Right kidney (tissue), 1 donor: ENCODE data around the gene CWC27.
A peak's percentile ranks its signal among the peaks of the same experiment; 100 is the strongest.

Source experiments
- DNase-seq: peaks from one replicate; pipeline ENCODE4 v3.0.0-alpha.2; 2016

CWC27 gene

DNA sequence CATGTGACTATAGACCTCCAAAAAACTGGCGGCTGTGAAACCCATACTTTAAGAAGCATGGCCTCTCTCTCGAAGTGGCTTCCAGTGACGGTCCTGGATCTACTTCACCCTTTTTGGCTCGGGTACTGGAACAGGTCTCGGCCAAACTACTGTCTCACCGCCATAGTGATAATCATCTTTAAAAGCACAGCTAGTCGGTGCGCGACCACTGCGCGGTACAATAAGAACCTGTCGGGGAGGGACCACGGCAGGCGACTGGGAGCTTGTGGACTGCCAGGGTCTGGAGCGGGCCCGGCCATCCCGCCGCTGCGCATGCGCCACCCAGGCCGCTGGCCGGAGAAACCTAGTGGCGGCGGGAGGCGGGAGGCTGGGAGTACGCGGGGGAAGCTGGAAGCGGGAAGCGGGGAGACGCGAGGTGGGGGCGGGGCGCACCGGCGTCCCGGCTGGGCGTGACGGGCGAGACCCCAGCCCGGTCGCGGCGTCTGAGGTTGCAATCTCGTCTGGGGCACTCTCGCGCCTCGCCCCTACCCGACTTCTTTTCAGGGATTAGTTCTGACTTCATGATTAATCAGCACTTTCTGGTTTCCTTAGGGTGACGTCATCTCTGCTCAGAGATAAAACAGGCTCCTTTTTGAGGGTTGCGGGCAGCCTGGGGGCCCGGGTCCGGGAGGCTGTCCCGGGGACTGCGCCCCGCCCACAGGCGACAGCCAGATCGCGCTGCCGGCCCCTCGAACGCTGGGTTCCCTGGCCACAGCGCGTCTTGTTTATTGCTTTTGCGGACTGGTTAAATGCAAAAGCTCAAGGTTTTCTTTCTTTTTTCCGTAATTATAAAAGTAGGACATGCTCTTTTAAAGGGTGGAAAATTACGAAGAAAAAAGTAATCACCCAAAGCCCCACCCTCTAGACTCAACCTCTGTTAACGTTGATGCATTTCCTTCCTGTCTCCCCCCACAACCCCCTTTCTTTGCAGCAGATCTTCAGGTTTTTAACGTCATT is 266.8 kb downstream of the CWC27 start:
- DNase-seq = peak; percentile 97

DNA sequence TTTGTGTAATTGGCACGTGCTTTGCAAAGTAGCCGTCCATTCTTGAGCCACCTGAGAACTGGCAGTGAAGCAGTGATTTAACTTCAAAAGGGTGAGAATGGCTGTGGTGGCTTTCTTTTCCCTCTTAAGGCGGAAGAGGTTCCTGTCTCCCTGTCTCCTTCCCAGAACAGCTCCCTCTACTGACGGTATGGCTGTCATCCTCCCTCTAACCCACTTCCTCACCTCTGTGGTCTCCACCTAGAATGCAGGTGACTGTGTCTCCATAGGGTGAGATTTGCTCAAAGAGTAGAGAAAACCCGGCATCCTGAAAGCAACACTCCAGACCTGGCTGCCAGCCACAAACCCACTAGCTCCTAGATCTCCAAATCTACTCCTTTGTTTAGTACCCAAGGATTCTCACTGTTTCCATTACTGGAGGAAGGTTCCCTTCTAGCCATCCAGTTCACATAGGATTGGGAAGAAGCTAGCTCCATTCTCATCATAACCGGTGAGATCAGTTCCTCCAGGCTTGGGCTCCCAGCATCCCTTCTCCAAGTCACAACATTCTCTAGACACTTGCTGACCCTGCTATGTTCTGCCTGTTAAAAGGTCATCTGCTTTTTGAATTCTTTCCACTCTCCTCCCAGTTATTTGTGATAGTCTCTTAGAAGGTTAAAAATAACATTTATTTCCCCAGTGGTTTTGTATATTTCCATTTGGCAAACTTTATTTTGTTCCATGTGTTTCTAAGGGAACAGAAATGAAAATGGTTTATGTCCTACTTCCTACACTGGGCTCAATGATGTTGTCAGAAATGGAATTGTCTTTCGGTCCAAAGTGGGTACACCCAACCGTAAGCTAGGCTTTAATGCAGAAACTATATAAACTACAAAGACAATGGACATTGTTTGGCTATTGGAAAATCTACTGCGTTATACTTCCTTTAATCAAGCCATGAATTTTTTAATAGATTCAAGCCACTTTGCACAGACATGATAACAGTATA is 269.4 kb downstream of the CWC27 start:
- DNase-seq = no peak

DNA sequence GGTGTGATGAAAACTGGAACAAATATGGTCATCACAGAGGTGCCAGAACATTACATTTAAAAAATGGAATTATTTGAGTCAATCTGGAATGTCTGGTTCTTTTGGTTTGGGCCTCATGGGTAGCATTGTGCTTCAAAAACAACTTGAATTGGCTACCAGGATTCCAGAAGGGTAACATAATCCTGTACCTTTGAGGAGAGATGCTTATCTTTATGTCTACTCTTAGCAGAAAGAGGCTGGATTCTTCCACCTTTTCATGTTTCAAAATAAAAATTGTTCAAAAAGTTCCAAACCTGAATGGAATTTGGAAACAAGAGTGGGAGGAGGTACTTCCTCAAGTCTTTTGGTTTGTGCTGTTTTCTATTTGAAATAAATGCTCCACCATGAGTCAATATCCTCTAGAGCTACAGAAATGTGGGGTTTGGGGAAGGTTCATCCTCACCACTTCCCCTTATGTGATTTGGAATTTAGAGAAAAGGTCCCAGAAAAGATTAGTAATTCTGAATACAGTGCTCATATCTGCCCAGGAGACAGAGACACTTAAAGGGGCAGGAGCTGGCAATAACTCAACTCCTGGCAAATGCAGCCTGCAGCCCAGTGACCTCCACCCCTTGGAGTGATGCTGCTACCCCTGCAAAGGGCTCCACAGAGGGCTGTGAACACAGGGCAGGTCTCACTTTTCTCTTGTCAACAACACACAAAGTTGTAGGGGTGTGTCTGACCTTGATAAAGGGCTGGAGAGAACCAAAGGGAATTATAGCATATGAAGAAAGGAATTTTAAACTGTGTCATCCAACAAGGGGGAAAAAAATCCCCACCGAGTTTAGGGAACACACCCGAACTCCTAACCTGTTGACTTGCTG is 272.8 kb downstream of the CWC27 start:
- no peak for DNase-seq

DNA sequence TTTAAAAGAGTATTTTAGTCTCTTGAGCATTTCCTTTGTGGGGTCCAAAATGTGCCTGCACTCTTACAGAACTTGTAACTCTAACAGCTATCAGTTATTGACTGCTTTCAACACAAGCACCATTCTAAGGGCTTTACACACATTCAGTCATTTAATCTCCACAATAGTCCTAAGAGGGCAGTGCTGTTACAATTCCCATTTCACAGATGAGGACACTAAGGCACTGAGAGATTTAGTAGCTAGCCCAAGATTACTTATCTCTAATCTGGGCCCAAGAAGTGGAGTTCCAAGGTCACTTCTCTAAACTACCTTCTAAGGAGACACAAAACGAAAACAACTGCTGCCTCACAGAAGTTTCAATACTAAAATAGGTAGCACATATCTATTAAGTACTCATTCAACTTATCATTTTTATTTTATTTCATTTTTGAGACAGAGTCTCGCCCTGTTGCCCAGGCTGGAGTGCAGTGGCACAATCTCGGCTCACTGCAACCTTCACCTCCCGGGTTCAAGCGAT is 275.2 kb downstream of the CWC27 start:
- DNase-seq = no peak

DNA sequence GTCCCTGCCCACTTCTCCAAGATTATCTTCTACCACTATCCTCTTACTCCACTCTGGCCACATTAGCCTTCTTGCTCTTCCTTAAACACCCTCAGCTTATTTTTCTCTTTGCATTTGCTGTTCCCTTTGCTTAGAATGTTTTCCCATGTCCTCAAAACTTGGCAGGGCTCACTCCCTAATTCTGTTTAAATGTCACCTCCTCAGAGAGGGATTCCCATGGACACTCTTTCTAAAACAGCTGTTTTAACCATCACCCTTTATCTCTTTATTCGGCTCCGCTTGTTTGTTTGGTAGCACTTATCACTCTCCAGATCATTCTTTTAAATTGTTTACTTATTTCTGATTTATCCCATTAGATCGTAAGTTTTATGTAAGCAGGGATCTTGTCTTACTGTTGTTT is 278.5 kb downstream of the CWC27 start:
- DNase-seq = no peak

DNA sequence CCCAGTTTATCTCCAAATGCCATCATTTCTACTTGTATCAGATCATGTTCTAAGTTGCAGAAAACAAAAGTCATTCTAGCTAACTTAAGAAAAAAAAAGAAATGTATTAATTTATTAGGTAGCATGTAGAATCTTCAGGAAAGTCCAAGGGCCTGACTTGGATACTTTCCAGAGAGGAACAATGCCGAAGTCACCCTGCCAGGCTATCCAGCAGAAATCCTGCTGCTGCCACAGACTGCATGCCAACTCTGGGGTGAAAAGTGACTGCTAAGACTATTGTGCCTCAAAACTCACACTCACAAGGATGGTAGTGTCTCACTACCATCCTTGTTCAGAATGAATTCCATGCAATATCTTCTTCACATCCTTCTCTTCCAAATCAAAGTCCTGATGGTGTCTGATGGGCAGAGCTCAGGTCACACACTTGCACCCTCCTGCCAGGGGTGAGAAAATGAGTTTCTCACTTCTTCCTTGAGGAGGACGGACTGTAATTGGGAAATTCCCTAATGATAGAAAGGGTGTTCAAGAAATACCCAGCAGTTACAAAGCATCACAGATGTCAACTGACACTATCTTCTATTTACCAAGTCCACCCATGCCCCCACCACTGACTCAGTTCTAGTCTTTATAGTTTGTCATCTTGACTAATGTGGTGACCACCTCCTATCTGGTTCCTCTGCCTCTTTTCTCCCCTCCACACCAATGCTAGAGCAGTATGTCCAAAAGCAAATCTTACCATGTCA is 279.4 kb downstream of the CWC27 start:
- no peak for DNase-seq

DNA sequence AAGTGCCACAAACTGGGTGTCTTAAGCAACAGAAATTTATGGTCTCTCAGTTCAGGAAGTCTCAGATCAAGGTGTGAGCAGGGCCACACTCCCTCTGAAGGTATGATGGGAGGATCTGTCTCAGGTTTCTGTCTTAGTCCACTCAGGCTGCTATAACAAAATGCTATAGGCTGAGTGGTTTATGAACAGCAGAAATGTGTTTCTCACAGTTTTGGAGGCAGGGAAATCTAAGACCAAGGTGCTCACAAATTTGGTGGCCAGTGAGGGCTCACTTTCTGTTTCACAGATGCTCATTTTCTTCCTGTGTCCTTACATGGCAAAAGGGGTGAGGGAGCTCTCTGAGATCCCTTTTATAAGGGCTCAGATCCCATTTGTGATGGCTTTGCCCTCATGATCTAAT is 281.4 kb downstream of the CWC27 start:
- no peak for DNase-seq

DNA sequence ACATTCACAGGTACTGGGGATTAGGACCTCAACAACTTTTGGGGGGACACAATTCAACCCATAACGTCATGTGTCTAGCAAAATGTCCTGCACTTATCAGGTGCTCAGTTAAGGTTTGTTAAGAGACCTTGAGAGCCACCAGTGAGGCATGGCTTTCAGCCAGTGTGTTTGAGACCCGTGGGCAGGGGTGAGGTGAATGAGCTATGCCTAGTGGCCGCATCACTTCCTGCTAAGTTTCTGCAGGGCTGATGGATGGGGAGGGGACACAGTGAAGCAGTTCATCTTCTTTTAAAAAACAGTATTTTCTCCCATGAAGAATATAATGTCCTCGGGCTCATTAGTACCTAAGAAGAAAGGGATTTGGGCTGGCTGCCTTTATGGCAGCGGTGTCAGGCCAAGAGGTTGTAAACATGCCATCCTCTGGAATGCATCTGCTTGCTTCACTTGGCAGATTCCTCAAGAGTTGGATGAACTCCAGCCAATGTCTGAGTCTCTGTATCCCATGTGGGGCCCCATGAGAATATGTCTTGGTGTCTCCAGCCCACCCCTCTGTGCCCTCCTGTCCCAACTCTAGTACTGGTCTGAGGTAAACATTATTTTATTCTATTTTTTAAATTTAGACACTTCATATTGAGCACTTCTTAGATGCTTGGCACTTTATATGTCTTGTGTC is 282.2 kb downstream of the CWC27 start:
- DNase-seq = no peak

DNA sequence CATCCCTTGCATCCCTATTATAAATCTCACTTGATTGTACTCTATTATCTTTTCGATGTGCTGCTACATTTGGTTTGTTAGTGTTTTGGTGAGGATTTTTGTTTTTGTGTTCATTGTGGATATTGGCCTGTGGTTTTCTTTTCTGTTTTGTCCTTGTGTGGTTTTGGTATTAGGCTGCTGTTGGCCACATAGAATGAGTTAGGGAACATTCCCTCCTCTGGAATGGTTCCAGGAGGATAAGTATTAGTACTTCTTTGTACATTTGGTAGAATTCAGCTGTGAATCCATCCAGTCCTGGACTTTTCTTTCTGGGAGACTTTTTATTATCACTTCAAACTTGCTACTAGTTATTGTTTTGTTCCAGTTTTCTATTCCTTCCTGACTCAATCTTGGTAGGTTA is 287.2 kb downstream of the CWC27 start:
- no peak for DNase-seq

DNA sequence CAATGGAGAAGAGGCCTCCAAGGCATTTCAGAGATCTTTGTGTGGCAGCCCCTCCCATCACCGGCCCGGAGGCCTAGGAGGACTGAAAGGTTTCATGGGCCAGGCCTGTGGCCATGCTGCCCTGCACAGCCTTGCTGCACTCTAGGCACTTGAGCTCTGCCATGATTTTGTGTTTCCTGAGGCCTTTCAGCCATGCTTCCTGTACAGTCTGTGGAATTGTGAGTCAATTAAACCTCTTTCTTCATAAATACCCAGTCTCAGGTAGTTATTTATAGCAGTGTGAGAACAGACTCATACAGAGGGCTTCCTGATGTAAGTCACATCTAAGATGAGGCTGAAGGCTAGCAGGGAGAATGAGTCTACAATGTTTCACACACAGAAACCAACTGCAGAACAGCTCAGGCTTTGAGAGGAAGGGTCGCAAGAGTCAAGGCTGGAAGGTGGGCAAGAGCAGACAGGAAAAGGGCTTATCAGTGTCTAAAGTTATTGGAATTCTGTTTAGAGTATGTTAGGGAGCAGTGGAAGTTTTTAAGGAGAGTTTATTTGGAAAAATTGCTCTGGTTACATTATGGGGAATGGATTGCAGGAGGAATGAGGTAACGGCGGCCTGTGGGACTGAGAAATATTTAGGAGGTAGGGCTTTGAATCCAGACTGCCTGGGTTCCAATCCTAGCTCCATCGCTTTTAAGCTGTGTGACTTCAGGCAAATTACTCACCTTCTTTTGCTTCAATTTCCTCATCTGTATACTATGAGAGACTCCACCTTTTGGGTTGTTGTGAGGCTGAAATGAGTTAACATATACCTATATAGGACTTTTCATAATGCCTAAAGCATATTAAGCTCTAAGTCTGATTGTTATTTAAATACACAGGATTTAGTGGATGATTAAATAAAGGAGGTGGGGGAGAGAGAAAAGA is 291.2 kb downstream of the CWC27 start:
- DNase-seq = no peak

DNA sequence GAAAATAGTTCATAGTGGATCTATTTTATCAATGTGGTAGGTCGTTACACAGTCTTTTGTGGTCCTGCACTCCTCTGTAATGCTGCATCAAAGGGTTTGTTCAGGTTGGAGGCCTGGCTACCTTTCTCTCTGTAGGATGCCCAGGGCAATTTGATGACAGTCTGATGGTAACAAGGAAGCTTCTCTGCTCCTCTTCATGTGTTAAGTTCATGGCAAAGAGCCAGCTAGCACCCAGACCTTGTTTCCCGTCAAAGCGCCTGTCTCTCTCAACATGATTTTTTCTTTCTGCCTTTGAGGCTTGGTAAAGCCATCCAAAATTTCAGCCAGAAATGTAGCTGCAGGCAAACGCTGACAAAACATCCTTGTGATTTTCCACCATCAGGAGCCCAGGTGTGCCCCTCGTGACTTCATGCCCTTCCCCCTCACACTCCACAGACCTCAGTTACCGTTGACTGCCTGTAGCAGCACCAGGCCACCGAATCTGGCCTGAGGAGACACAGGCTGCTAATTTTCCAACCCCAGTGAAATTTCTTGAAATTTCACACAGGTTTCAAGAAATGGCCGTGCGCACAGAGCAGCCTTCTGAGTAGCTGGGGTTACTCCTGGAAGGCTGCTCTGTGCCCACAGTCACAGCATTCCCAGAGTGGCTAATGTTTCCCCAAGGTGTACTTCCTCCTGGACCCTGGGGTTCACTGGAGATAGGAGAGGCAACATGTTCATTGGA is 292.7 kb downstream of the CWC27 start:
- no peak for DNase-seq

DNA sequence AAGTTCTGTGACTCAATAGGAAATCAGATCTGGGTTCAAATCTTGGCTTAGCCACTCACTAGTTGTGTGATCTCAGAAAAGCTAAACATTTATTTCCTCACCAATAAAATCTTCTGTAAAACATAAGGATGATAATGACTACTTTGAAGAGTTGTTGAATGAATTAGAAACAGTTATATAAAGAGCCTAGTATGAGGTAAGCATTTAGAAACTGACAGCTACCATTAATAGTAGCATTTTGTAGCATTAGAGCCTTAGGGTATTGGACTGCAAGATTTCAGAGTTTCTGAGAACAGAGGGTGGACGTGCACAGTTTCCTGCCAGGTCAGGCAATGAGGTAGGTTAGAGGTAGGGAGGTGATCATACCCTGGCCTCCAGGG is 293.2 kb downstream of the CWC27 start:
- DNase-seq = no peak

DNA sequence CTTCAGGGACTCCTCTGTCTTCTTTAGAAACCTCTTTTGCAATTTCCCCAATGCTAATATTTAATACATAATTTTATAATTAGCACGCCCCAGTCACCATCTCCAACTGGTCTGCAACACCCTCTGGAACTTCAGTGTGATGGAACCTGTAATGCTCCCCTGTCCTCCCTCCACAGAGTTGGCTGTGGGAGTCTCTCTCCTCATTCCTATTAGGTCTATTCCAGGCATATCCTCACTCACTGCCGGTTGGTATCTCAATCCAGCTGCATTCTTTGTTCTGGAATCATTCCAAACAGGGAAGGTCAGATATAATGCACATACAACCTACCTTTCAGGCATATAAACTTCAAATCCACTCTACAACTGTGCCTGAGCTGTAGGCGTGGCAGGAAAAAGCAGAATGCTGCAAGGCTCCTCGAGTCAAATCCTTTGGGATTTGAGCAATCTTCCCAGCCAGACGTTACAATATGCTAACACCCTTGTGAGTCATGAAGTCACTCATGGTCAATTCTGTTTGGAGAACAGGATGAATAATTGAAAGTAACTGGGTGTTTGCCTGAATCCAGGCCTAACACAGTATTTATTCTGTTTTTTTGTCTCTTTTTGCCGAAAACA is 293.8 kb downstream of the CWC27 start:
- no peak for DNase-seq

DNA sequence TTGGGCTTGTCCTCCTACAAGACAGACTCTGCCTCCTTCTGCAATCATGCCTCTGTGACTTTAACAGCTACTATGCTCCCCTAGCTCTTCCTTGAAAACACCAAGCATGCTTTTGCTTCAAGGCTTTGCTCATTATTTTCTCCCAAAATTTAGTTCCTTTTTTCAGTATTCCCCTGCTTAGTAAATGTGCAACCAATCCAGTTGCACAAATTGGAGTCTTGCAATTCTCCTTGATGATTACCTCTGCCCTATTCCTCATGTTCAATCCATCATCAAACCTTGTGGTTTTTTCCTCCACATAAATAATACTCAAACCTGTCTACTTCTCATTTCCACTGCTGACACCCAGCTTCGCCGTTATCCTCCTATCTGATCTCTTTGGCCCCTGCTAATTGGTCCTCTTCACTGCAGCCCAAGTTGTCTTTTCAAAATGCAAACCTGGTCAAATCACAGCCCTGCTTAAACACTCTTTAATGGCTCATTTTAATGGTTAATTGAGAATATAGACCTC is 296.3 kb downstream of the CWC27 start:
- no peak for DNase-seq

DNA sequence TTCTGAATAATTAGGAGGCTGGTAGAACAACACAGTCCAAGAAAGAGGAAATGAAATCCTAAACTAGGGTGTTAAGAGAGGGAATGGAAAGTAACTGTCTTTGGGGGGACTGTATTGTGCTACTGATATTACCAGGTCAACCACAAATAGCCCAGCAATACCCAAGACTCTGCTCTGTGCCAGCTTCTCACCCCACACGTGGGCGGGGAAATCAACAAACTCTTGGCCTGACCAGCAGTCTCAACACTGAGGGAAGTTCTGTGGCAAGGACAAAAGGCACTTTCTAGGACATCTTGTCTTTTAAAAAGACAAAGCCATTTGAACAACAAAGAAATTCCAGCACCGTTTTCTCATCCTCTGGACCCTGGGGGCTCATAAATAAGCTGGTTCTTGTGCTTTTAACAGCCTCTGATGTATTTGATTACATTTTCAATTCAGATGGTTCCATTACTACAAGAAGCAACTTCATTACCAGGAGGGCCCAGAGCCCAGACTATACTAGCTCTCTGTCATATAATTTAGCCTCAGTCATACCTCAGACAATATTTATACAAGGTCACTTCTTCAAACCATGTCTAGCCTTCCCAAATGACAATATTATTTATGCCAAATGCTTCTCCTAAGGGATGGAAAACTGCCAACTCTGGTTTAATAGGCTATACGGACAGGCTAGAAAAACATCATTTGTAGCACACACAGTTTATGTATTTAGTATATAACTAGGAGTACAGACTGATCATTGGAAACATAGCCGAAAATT is 297.8 kb downstream of the CWC27 start:
- no peak for DNase-seq

DNA sequence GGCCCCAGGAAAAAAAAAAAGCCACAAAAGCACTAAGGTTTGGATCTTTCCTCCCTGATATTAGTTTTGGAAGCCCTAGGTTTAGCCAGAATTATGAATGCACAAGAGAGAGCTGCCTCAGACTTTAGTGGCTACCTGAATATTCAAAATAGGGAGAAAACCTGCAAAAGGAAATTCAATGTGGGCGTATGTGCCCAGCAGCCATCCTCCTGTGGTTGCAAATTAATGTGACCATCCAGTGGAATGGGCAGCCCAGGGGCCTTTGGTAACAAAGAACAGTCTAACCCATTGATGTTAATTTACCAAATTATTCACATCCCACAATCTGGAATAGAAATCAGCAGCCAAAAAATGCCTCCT is 298.4 kb downstream of the CWC27 start:
- DNase-seq = no peak
